ENCODE data around the gene ALAD. TPM values are rescaled to one million over a fixed set of nuclear protein-coding genes. Genes with fewer than 3 reads are reported as not detected.

Gene ALAD
- total and polyA plus RNA-seq, 2 of the 13 experiments (the other 11 are each of a cell fraction or from before 2014, with no cell fraction given), result 21.8 to 30.1 TPM

GRCh38 chr9:113401027-113401792, at the start of gene ALAD (continued):
- peak; percentile 71; the same call in 1 of the 2 replicates for TF ChIP-seq KIAA2018 (CRISPR knock-in tag; IDR thresholded peaks at IDR 0.05; ENCODE audit: borderline replicate concordance)
- TF ChIP-seq ZBTB1 (CRISPR knock-in tag; IDR thresholded peaks at IDR 0.05; ENCODE audit: borderline replicate concordance), result no peak
- TF ChIP-seq FUBP1 (CRISPR knock-in tag; IDR thresholded peaks at IDR 0.05; ENCODE audit: borderline replicate concordance), result no peak
- TF ChIP-seq LCORL (IDR thresholded peaks at IDR 0.05), result no peak
- TF ChIP-seq LCORL (CRISPR knock-in tag; IDR thresholded peaks at IDR 0.05), result peak; percentile 79
- TF ChIP-seq ZNF549 (CRISPR knock-in tag; IDR thresholded peaks at IDR 0.05), result no peak
- TF ChIP-seq ZGPAT (CRISPR knock-in tag; IDR thresholded peaks at IDR 0.05), result peak; percentile 95
- TF ChIP-seq ZFP36L1 (CRISPR knock-in tag; IDR thresholded peaks at IDR 0.05), result no peak
- peak in 1 of 2 experiments; percentile 36; a peak in 2 of 4 replicates for TF ChIP-seq MAFK (conservative IDR thresholded peaks at IDR 0.05 in 1 of 2, IDR thresholded peaks at IDR 0.05 in 1 of 2; ENCODE audit: low read length in 2 of 2)
- no peak for TF ChIP-seq SUZ12 (IDR thresholded peaks at IDR 0.05; ENCODE audit: low read depth, low read length)
- TF ChIP-seq SNAPC2 (CRISPR knock-in tag; IDR thresholded peaks at IDR 0.05), result 0 out of 2 replicates have a peak, but pooled peaks have one; percentile 52
- TF ChIP-seq MTERF4 (CRISPR knock-in tag; IDR thresholded peaks at IDR 0.05), result peak; percentile 83
- no peak for TF ChIP-seq SP140L (CRISPR knock-in tag; IDR thresholded peaks at IDR 0.05; ENCODE audit: borderline replicate concordance)
- TF ChIP-seq ATF3 (CRISPR knock-in tag; IDR thresholded peaks at IDR 0.05), result no peak
- no peak for TF ChIP-seq ZNF878 (CRISPR knock-in tag; IDR thresholded peaks at IDR 0.05)
- TF ChIP-seq ZFP1 (CRISPR knock-in tag; IDR thresholded peaks at IDR 0.05), result no peak

Data from HepG2 (cell line).